Stimulated activated CD8-positive, alpha-beta memory T cell treated with anti-CD3 and anti-CD28 coated beads, Interleukin-15, amount 100 ng/mL, for 48 hours (primary cell): ENCODE results near the gene DNAH17.

Experiments
- DNase-seq, 2 donors: peaks; one replicate each; pipeline ENCODE4 v3.0.0-alpha.2; 2020; ENCODE audit warnings: low read depth in 2 of 2

DNAH17 gene

DNA sequence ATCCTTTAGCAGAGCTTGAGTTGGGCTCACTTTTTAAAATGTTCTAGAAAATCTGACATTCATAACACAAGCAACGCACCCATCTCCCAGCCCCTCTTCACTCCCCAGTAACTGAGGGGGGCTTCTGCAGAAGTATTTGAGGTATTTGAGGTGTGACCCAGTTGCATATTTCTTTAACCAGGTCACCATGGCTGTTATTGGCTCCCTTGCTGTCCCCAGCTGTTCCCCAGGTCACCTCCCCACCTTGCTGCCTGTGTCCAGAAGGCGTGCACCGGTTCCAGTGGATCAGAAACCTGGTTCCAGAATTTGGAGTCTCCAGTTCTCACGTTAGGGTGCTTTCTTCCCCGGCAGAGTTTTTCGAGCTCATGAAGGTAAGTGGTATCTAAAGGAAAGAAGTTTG lies 184.9 kb downstream of the DNAH17 start:
- no peak for DNase-seq

DNA sequence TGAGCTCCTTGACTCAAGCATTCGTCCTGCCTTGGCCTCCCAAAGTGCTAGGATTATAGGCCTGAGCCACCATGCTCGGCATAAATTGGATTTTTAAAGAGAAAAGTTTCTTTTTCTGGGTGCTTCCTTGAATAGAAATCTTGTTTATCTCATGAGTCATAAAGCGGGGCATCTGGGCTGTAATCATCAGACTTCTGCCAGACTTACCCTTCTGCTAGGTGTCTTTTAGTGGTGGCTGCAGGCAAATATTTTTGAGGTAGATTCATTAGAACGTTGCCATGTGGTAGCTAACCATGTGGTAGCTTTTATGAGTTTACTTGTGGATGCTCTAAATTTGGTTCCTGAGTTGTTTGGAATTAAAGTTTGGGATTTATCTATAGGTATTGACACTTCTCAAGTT lies 185.4 kb downstream of the DNAH17 start:
- DNase-seq, result no peak

- no peak for DNase-seq
Observed at GRCh38 chr17:78391051-78391431, 186.2 kb downstream of the DNAH17 start.

GRCh38 chr17:78390241-78391050 lies 186.8 kb downstream of the DNAH17 start:
- no peak for DNase-seq

GRCh38 chr17:78387977-78388941 lies 188.9 kb downstream of the DNAH17 start:
- DNase-seq, result no peak

DNA sequence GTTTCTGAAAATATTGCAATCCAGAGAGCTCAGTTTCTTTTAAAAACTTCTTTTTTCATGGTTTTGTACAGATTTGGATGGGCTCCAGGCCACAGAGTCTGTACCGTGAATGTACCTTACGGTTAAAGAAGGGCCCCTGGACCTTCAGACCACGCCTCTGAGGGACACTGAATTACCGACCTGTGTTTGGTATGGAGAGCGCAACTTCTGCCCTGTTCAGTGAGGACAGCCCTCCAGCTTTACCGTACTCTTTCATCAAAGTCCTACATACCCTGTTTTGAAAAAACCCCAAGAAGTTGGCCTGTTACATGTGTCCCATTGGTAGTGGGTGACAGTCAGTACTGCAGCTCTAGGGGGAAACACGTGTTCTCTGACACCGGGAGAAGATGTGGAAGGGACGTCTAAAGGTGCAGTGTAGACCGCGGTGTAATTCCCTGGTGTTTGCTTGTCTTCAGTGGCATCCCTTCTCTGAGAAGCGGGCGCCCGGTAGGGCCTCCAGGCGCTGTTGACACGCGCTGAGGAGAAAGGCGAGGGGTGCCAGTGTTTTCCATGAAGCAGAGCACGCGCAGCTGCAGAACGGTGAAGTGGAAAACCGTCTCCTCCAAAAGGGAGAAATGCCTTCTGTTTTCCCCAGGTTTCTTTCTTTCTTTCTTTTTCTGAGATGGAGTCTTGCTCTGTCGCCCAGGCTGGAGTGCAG lies 192.6 kb downstream of the DNAH17 start:
- no peak for DNase-seq

DNA sequence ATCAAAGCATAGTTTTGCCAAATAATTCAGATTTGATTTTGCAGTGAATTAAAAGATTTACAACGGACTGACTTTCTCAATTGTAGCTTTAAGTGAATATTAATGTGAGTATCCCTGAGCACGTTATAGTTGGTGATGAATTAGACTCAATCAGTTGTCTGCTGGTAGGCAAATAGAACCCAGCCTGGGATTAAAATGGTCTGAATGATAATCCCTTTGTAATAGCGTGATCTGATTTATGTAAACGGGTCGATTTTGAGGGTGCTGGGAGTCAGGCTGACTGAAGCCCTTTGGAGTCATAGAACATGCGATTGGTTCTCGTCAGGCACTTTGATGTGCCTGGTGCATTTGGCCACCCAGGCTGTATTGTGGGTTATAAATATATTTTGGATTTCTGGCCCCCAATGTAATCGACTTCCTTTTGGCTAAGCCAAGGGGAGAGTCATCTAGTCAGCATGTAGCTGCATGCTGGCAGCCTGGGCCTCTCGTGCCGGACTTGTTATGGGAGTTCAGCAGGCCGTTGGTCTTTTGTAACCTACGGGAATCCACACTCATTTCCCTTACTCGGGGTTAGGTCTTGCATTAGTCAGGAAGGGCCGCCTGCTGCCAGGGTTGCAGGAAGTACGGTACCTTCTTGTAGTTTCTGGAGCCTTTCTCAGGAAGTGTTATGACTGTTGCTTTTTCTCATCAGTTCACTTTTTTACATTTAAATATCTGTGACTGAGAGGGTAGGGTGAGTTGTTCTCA lies 193.3 kb downstream of the DNAH17 start:
- DNase-seq, result peak; percentile 65 to 70

GRCh38 chr17:78381601-78382232 lies 195.5 kb downstream of the DNAH17 start:
- DNase-seq, result peak in 1 of 2 donors; percentile 27

DNA sequence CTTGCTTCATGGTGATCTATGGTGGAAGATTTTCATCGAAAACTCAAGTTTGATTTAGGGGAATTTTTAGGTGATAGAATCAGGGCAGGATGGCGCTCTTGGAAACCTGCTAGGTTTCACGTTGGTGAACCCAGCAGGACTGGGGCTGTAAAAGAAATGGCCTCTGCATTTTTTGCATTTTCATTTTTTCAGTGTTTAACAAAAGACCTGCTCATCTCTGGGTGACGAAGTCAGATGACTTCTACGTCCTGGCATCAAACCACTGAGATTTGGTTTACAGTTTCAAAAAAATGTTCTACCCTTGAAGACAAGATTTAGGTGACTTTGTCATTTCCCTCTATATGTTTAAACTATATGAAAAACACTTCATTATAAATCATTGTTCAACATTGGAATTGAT lies 196.8 kb downstream of the DNAH17 start:
- no peak for DNase-seq

DNA sequence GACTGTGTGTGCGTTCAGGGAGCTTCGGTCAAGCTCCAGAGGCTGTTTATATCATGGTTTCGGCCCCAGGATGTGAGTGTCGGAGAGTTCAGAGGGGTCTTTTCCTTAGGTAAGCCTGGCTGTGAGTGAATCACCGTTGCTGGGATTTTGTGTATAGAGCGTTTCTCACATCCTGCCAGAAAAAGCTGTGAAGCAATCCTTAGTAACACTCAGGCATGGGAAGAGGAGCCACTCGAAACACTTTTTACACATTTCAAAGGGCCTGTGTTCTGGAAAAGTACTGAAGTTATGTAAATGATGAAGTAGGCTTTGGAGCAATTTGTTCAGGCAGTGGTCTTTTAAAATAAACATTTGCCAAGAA lies 198.1 kb downstream of the DNAH17 start:
- no peak for DNase-seq

- peak; percentile 73 to 75 for DNase-seq
Observed at GRCh38 chr17:78378225-78379130, 198.7 kb downstream of the DNAH17 start, which contains the start of gene PGS1. Gene PGS1, plus strand, starts transcription at chr17:78378649. Its CDS starts 17 bp downstream, at chr17:78378666.

DNA sequence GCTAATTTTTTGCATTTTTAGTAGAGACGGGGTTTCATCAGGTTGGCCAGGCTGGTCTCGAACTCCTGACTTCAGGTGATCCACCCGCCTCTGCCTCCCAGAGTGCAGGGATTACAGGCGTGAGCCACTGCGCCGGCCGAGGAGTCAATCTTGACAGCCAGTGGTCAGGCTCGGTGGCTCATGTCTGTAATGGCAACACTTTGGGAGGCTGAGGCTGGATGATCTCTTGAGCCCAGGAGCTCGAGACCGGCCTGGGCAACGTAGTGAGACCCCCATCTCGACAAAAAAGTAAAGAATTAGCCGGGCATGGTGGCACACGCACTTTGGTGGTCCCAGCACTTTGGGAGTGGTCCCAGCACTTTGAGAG lies 199.4 kb downstream of the DNAH17 start:
- DNase-seq, result no peak

DNA sequence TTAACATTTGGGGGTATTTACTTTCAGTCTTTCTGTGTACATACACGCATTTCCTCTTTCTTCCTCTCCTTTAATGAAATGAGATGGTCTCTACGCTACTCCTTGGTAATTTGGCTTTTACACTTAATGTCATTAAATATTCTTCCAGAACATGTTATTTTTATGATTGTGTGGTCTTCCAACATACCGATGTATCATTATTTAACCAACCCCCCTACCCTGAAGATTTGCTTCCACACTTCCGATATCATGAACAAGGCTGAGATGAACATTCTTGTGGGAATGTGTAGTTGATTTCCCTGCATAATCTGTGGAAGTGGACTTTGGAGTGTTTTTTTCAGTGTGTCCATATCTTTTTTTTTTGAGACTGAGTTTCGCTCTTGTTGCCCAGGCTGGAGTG lies 201.0 kb downstream of the DNAH17 start:
- DNase-seq, result no peak

GRCh38 chr17:78375401-78376151 lies 201.6 kb downstream of the DNAH17 start:
- no peak for DNase-seq

DNA sequence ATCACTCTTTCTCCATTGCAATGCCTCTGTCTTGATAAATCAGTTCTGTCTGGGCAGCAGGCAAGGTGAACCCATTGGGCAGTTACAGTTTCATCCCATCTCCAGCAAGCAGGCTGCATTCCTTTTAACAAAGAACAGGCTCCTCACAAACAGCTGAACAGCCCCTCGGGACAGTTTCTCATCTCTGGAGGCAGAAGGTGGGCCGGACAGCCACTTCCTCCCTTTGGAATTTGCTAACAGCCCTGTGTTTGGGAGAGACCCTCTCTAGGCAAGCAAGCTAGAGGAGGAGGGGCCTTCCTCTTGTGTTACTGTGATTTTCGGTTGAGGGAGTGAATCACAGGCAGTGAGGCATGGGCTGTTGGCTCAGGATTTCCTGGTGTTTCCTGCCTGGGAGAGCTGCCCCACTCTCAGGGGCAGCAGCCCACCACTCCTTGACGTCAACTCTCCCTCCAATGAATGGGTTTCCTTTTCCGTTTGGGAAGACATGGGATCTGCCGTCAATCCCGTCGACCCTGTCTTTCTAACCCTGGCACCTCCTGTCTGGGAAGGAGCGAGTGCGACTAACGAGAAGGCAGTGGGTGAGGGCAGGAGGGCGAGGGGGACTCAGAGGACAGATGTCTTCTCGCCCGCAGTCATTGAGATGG lies 202.4 kb downstream of the DNAH17 start:
- DNase-seq, result no peak

DNA sequence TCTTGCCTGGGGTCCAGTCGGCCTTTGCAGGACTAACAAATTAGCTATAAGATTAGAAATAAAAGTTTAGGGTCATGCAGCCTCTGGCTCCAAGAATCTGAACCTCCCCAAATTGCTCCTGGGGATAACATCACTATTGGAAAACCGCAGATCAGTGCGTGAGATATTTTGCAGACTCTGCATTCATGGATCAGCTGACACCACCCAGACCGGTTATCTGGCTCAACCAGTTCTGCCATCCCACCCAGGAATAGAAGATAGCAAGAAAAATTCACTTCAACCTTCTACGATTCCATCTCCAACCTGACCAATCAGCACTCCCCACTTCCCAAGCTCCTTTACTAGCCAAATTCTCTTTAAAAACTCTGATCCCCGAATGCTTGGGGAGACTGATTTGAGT lies 203.0 kb downstream of the DNAH17 start:
- no peak for DNase-seq
